Measurements from ENCODE around the gene AIRE. TPM values are rescaled to one million over a fixed set of nuclear protein-coding genes. Genes with fewer than 3 reads are reported as not detected.

Gene AIRE
- polyA plus RNA-seq, 1 donor from 2014 or later = not detected

GRCh38 chr21:44325386-44326271 lies 40.0 kb downstream of the AIRE start:
- no peak for TF ChIP-seq REST (IDR thresholded peaks at IDR 0.05; ENCODE audit: borderline replicate concordance)
- TF ChIP-seq RAD21 (conservative IDR thresholded peaks at IDR 0.05) = no peak
- TF ChIP-seq CTCF (IDR thresholded peaks at IDR 0.05; ENCODE audit: poor library complexity, severe bottlenecking) = no peak
- no peak for TF ChIP-seq SMC3 (conservative IDR thresholded peaks at IDR 0.05; ENCODE audit: poor library complexity)
- no peak for TF ChIP-seq MXI1 (conservative IDR thresholded peaks at IDR 0.05; ENCODE audit: poor library complexity, severe bottlenecking)
- Histone ChIP-seq H3F3A (ENCODE audit: insufficient read depth, low read length, poor library complexity, severe bottlenecking) (no peaks in the 10 kb centered on the region), H3K9me2 (ENCODE audit: insufficient read depth, low read length) (no peaks in the 10 kb centered on the region), H3K4me2 (ENCODE audit: low read length) (no peak overlapping the region), H3K9me3 (ENCODE audit: low read length) (no peaks in the 10 kb centered on the region), H4K20me1 (ENCODE audit: insufficient read depth) (no peaks in the 10 kb centered on the region), H3K4me3 (ENCODE audit: low read length) (no peak overlapping the region), H3K9ac (ENCODE audit: low read length) (no peak overlapping the region), H2AFZ (ENCODE audit: low read depth, low read length) (no peak overlapping the region), H3K27me3 (ENCODE audit: insufficient read depth, low read depth, low read length) (no peaks in the 10 kb centered on the region), H3K36me3 (ENCODE audit: insufficient read depth, low read length) (no peaks in the 10 kb centered on the region), H3K27ac (ENCODE audit: low read length) (no peak overlapping the region), H3K79me2 (replicated peaks; ENCODE audit: insufficient read depth, low read length) (no peaks in the 10 kb centered on the region)

GRCh38 chr21:44326272-44326647 lies 40.6 kb downstream of the AIRE start:
- Histone ChIP-seq H3K36me3 (ENCODE audit: insufficient read depth, low read length) (no peaks in the 10 kb centered on the region), H3K9ac (ENCODE audit: low read length) (no peak overlapping the region), H3K4me3 (ENCODE audit: low read length) (no peak overlapping the region), H3K9me3 (ENCODE audit: low read length) (no peaks in the 10 kb centered on the region), H4K20me1 (ENCODE audit: insufficient read depth) (no peaks in the 10 kb centered on the region), H2AFZ (ENCODE audit: low read depth, low read length) (no peak overlapping the region), H3K9me2 (ENCODE audit: insufficient read depth, low read length) (no peaks in the 10 kb centered on the region), H3K27ac (ENCODE audit: low read length) (no peak overlapping the region), H3K4me2 (ENCODE audit: low read length) (no peak overlapping the region), H3K79me2 (replicated peaks; ENCODE audit: insufficient read depth, low read length) (no peaks in the 10 kb centered on the region), H3F3A (ENCODE audit: insufficient read depth, low read length, poor library complexity, severe bottlenecking) (no peaks in the 10 kb centered on the region), H3K27me3 (ENCODE audit: insufficient read depth, low read depth, low read length) (no peaks in the 10 kb centered on the region)
- no peak for TF ChIP-seq EP300 (conservative IDR thresholded peaks at IDR 0.05; ENCODE audit: poor library complexity, severe bottlenecking)
- TF ChIP-seq SMC3 (conservative IDR thresholded peaks at IDR 0.05; ENCODE audit: poor library complexity) = no peak
- no peak for TF ChIP-seq TAF1 (IDR thresholded peaks at IDR 0.05; ENCODE audit: low read depth)
- TF ChIP-seq RAD21 (conservative IDR thresholded peaks at IDR 0.05) = no peak
- TF ChIP-seq EZH2 (IDR thresholded peaks at IDR 0.05; ENCODE audit: borderline replicate concordance, insufficient read depth, low read length, poor library complexity, severe bottlenecking) = no peak
- TF ChIP-seq MXI1 (conservative IDR thresholded peaks at IDR 0.05; ENCODE audit: poor library complexity, severe bottlenecking) = no peak
- no peak for TF ChIP-seq REST (IDR thresholded peaks at IDR 0.05; ENCODE audit: borderline replicate concordance)
- TF ChIP-seq CTCF (IDR thresholded peaks at IDR 0.05; ENCODE audit: poor library complexity, severe bottlenecking) = no peak
- no peak for TF ChIP-seq POLR2AphosphoS5 (IDR thresholded peaks at IDR 0.05)
